HCT116 (cell line): ENCODE data around the gene ESPN. TPM values are rescaled to one million over a fixed set of nuclear protein-coding genes. Genes with fewer than 3 reads are reported as not detected.

Experiments used
- ATAC-seq: fragments of 200-7000 bp; cut with Tn5 transposase; 2 replicates; pipeline ENCODE4 v1.9.1; 2020; ENCODE audit warnings: mild to moderate bottlenecking, moderate library complexity
- BruUV-seq: library from RNA; stranded (reverse); fragments of 400-500 nt; replicated peaks from 2 replicates; lab custom pipeline; 2021; lab: Mats Ljungman, UMichigan
- CTCF ChIA-PET: fragments of 300-600 bp; sonication (Branson Sonifier 250); formaldehyde crosslinking; loops from one replicate; lab custom pipeline; 2021; ENCODE audit warnings: antibody characterized with exemption; lab: Charles Lee
- POLR2A ChIA-PET: fragments of 300-600, 350-600 bp; sonication (Branson Sonifier 250); formaldehyde crosslinking; loops from one replicate; lab custom pipeline; 2021; ENCODE audit warnings: antibody characterized with exemption; lab: Charles Lee
- RAD21 ChIA-PET, 2 experiments: fragments of 300-600 bp; sonication (Branson Sonifier 250); formaldehyde crosslinking; loops; one replicate each; lab custom pipeline; 2023; ENCODE audit warnings: low total read pairs in 2 of 2; ENCODE audit not compliant: uncharacterized antibody in 2 of 2, unreplicated experiment in 2 of 2, low non-redundant PET in 1 of 2; lab: Charles Lee
- DNase-seq: peaks from one replicate; pipeline ENCODE4 v3.0.0-alpha.2; 2010; ENCODE audit warnings: low read depth, low spot score
- H2AFZ ChIP-seq: fragments of 200-600 bp; shearing (Covaris generic), sonication (generic); 2 replicates; pipeline ENCODE4 v1.6.1; 2017; ENCODE audit warnings: low read depth, mixed run types, mixed read lengths, antibody characterized with exemption, low read length; ENCODE audit not compliant: poor library complexity, severe bottlenecking
- H3K27ac ChIP-seq: 2 replicates; pipeline ENCODE4 v1.5.1; 2012; ENCODE audit warnings: low read depth, low read length
- H3K27me3 ChIP-seq: fragments of 200-600 bp; sonication (generic); 2 replicates; pipeline ENCODE4 v1.6.1; 2016; ENCODE audit warnings: mixed run types, low read length, mixed read lengths; ENCODE audit not compliant: insufficient read depth
- H3K36me3 ChIP-seq, 2 experiments: fragments of 200-500 bp in 1 of 2; fragments of 200-600 bp in 1 of 2; sonication (Bioruptor generic) in 1 of 2; sonication (generic) in 1 of 2; 2 replicates each; pipeline versions ENCODE4 v1.5.1 to v1.6.1; 2014 to 2016; ENCODE audit warnings: low read length in 2 of 2, inconsistent platforms in 1 of 2, mixed read lengths in 1 of 2, mixed run types in 1 of 2; ENCODE audit not compliant: insufficient read depth in 2 of 2, control insufficient read depth in 1 of 2
- H3K4me1 ChIP-seq, 2 experiments: fragments of 200-600 bp in 1 of 2; sonication (generic) in 1 of 2; 2 replicates each; pipeline versions ENCODE4 v1.5.1 to v1.6.1; 2012 to 2017; ENCODE audit warnings: low read length in 2 of 2, inconsistent platforms in 1 of 2, mild to moderate bottlenecking in 1 of 2, mixed read lengths in 1 of 2, mixed run types in 1 of 2, moderate library complexity in 1 of 2; ENCODE audit not compliant: insufficient read depth in 2 of 2, control insufficient read depth in 1 of 2
- H3K4me2 ChIP-seq: fragments of 200-600 bp; sonication (generic); 2 replicates; pipeline ENCODE4 v1.6.1; 2017; ENCODE audit warnings: mixed run types, low read length, mixed read lengths
- H3K4me3 ChIP-seq, 2 experiments: fragments of 200-600 bp in 1 of 2; sonication (generic) in 1 of 2; replicated peaks in 1 of 2; 2 replicates each; pipeline ENCODE4 v1.5.1; 2011 to 2016; ENCODE audit warnings: low read length in 2 of 2, control low read depth in 1 of 2, low read depth in 1 of 2, mild to moderate bottlenecking in 1 of 2, mixed read lengths in 1 of 2, mixed run types in 1 of 2
- H3K79me2 ChIP-seq: fragments of 200-600 bp; sonication (generic); 2 replicates; pipeline ENCODE4 v1.6.1; 2017; ENCODE audit warnings: mild to moderate bottlenecking, mixed run types, low read length, moderate library complexity, mixed read lengths; ENCODE audit not compliant: insufficient read depth
- H3K9ac ChIP-seq: fragments of 200-600 bp; sonication (generic); 2 replicates; pipeline ENCODE4 v1.6.1; 2016; ENCODE audit warnings: low read length, mixed read lengths
- H3K9me2 ChIP-seq: fragments of 200-600 bp; sonication (generic), shearing (Covaris generic); 2 replicates; pipeline ENCODE4 v1.6.1; 2017; ENCODE audit warnings: mixed run types, mild to moderate bottlenecking, moderate library complexity; ENCODE audit not compliant: insufficient read depth
- H3K9me3 ChIP-seq, 2 experiments: fragments of 200-500 bp in 1 of 2; fragments of 200-600 bp in 1 of 2; sonication (Bioruptor generic) in 1 of 2; sonication (generic) in 1 of 2; 2 replicates each; pipeline ENCODE4 v1.6.1; 2014 to 2017; ENCODE audit warnings: low read length in 2 of 2, mixed read lengths in 2 of 2, inconsistent platforms in 1 of 2, low read depth in 1 of 2, mild to moderate bottlenecking in 1 of 2, mixed run types in 1 of 2, moderate library complexity in 1 of 2; ENCODE audit not compliant: control insufficient read depth in 1 of 2, insufficient read depth in 1 of 2
- H4K20me1 ChIP-seq: fragments of 200-600 bp; sonication (generic), shearing (Covaris generic); 2 replicates; pipeline ENCODE4 v1.6.1; 2017; ENCODE audit warnings: mixed run types, mild to moderate bottlenecking, moderate library complexity; ENCODE audit not compliant: insufficient read depth
- ATF3 ChIP-seq: IDR thresholded peaks from 2 replicates; pipeline ENCODE4 v1.6.1; 2012
- CTCF ChIP-seq, 3 experiments: fragments of 200-600 bp in 1 of 3; sonication (generic) in 1 of 3; IDR thresholded peaks in 2 of 3; conservative IDR thresholded peaks in 1 of 3; 2 replicates each; pipeline ENCODE4 v1.5.1; 2012 to 2017; ENCODE audit warnings: low read depth in 2 of 3, low read length in 2 of 3, antibody characterized with exemption in 1 of 3, borderline replicate concordance in 1 of 3, control low read depth in 1 of 3, mild to moderate bottlenecking in 1 of 3, mixed read lengths in 1 of 3, mixed run types in 1 of 3, moderate library complexity in 1 of 3; ENCODE audit not compliant: insufficient read depth in 1 of 3
- ELF1 ChIP-seq: IDR thresholded peaks from 2 replicates; pipeline ENCODE4 v1.6.1; 2012; ENCODE audit warnings: low read depth, borderline replicate concordance
- EZH2 ChIP-seq: fragments of 200-600 bp; sonication (generic); IDR thresholded peaks from 2 replicates; pipeline ENCODE4 v1.6.1; 2017; ENCODE audit warnings: antibody characterized with exemption, mixed run types
- POLR2AphosphoS5 ChIP-seq: IDR thresholded peaks from 2 replicates; pipeline ENCODE4 v1.6.1; 2011; ENCODE audit warnings: mild to moderate bottlenecking, low read depth, low read length, moderate library complexity
- SIN3A ChIP-seq: IDR thresholded peaks from 2 replicates; pipeline ENCODE4 v1.6.1; 2012; ENCODE audit warnings: low read depth
- SRF ChIP-seq: IDR thresholded peaks from 2 replicates; pipeline ENCODE4 v1.6.1; 2012; ENCODE audit warnings: low read depth
- TCF7L2 ChIP-seq: IDR thresholded peaks from 2 replicates; pipeline ENCODE4 v1.7.0; 2011; ENCODE audit warnings: borderline replicate concordance, inconsistent platforms; ENCODE audit not compliant: insufficient read depth, insufficient read length; ENCODE audit errors: extremely low read depth
- YY1 ChIP-seq: IDR thresholded peaks from 2 replicates; pipeline ENCODE4 v1.6.1; 2011; ENCODE audit warnings: low read length, low read depth, moderate library complexity, mild to moderate bottlenecking; ENCODE audit not compliant: insufficient replicate concordance; ENCODE audit errors: extremely low read depth
- ZFX ChIP-seq: fragments of 450-650 bp; IDR thresholded peaks from 2 replicates; pipeline ENCODE4 v1.6.1; 2017
- intact Hi-C: fragments of 100-400 bp; cut with micrococcal nuclease; formaldehyde crosslinking; loops from 2 replicates; pipeline ENCODE4 v1.10.0; 2022
- total RNA-seq: library from RNA; stranded (reverse); gene quantifications from one replicate; pipeline ENCODE4 v1.2.1, GENCODE V29; 2021; ENCODE audit not compliant: unreplicated experiment

ESPN gene
- total RNA-seq, 1 experiment from 2014 or later = 114 TPM

DNA sequence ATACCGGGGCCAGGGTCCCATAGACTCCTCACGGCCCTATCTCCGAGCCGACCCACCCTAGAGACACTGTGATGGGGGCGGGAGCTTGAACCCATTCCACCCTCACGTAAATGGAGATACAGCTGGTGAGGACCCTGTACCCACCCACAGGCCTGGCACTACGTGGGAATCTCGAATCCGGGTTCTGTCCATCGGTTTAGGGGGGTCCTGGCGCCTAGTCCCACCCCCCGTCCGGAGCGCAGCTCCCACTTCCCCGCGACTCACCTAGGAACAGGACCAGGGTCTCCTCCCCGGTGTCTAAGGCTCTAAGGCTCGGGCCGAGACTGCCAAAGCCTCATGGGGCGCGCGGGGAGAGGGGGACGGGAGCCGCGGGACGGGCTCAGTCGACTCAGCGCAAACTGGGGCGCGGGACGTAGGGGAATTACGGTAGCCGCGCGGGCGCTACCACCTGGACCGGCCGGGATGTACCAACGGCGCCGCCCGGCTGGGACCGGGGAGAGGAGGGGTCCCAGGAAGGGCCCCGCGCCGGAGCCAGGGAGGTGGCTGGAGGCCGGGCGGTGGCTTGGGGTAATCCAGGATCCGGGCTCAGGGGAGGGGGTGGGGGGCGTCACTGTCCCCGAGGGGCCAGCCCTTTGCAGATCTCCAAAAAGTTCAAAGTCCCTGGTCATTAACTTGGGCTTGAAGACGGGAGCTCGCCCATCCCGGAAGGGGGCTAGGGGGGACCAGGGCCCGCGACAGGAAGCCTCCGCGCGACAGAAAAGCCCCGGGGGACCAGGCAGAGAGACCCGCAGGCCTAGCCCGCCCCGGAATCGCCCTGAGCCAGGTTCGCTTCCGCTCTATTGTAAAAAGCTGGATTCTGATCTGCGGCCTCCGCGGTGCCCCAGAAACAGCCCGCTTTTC is 65.9 kb downstream of the ESPN start:
- POLR2A ChIA-PET = interaction anchor here (0.8 to 1.8 kb wide), 4 partner anchors 19 to 87 kb away, joined by 4 to 7 read pairs (median 5); no protein-coding TSS in a partner anchor
- H3K4me3 ChIP-seq = peak overlapping the region; percentile 91 to 96
- H3K9me3 ChIP-seq = no peaks in the 10 kb centered on the region
- no peak for TF ChIP-seq ATF3
- TF ChIP-seq SRF = no peak
- TF ChIP-seq ELF1 = no peak
- TF ChIP-seq ZFX = peak; percentile 77
- peak; percentile 52 for TF ChIP-seq POLR2AphosphoS5
- no peak for TF ChIP-seq EZH2
- no peak for TF ChIP-seq SIN3A
- TF ChIP-seq CTCF (IDR thresholded peaks at IDR 0.05 in 2 of 3, conservative IDR thresholded peaks at IDR 0.05 in 1 of 3; ENCODE audit: borderline replicate concordance in 1 of 3, insufficient read depth in 1 of 3, low read depth in 2 of 3, low read length in 2 of 3) = peak in 1 of 3 experiments; percentile 5; a peak in 1 of 6 replicates
- peak; percentile 32 for TF ChIP-seq TCF7L2
- TF ChIP-seq YY1 = peak; percentile 70
- H3K27me3 ChIP-seq = no peaks in the 10 kb centered on the region
- RAD21 ChIA-PET = no interaction called here
- ATAC-seq (peak; percentile 65), DNase-seq (peak; percentile 59)
- intact Hi-C loops = loop anchor here (2.0 kb wide), 2 partner anchors 42 to 156 kb away; no protein-coding TSS in a partner anchor
- H3K4me1 ChIP-seq = peaks cover 26 to 57% of the 10 kb centered on the region in 2 experiments
- H3K4me2 ChIP-seq = peak overlapping the region; percentile 97
- CTCF ChIA-PET = interaction anchor here (0.6 to 4.3 kb wide), 14 partner anchors 8 to 155 kb away, joined by 3 to 14 read pairs (median 5); partner anchors contain the start of genes HES2 and NOL9
- no peaks in the 10 kb centered on the region for H3K9me2 ChIP-seq
- H4K20me1 ChIP-seq = no peaks in the 10 kb centered on the region
- H3K36me3 ChIP-seq = no peaks in the 10 kb centered on the region
- H3K79me2 ChIP-seq = peaks cover 5% of the 10 kb centered on the region; the same call in 1 of the 2 replicates
- H3K9ac ChIP-seq = peak overlapping the region; percentile 91
- H2AFZ ChIP-seq = no peak overlapping the region
- peak overlapping the region; percentile 87 for H3K27ac ChIP-seq
- BruUV-seq = TSS peak; percentile 78
